Activated naive CD4-positive, alpha-beta T cell (primary cell): ENCODE measurements around the gene MIP.
A peak's percentile ranks its signal among the peaks of the same experiment; 100 is the strongest.
"Not testable (repeated sequence)": the region's sequence is repeated elsewhere in the genome, so short reads cannot be mapped to it uniquely, and the experiment has no call there.

Experiments
- DNase-seq, 4 experiments: peaks; one replicate each; lab custom pipeline; 2025; lab: John Stamatoyannopoulos, UW

The MIP gene

DNA sequence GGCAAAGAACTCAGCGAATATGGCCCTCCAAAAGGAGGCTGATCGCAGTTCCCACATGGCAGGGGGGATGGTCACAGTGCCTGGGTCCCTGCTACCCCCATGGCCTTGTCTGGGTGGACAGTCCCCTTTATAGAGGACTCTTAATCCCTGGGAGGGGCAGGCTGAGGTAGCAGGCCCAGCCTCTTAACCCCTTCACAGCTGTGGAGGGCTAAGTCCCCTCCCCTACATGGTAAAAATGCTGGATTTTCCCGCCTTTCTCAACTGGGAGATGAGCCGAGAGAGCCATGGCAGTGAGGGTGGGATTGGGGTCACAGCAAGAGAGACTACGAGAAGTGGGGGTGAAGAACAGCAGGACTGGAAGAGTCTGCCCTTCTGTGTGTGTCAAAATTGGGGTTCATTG is at the start of gene MIP:
MIP (minus strand) TSS at position 101 of the 400 bp plus-strand sequence; CDS start at position 57, 44 bp downstream.
- no peak for DNase-seq

DNA sequence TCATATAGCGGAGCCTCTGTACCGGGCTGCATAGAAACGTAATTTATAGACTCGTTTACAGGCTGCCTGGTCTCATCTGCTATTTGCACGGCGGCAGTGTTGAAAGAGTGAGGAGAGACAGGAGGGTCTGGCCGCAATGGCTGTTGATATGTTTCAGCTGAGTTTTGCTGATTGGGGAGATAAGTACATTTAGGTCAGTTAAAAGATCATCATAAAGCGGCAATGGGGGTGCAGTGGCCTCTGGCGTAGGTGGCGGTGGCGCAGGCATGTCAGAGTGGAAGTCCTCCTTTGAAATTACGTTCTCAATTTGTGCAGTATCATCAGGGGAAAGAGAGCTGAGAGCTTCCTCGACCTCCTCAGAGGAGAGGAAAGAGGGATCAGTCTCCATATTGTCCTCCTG is 45.4 kb upstream of the MIP start:
- DNase-seq = not testable (repeated sequence)

DNA sequence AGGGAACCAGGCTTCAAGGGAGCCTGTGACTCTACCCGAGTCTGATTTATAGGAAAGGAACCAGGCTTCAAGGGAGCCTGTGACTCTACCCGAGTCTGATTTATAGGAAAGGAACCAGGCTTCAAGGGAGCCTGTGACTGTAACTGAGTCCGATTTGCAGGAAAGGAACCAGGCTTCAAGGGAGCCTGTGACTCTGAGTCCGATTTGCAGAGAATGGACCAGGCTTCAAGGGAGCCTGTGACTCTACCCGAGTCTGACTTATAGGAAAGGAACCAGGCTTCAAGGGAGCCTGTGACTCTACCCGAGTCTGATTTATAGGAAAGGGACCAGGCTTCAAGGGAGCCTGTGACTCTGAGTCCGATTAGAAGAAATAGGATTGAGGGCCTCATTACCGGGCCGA is 45.0 kb upstream of the MIP start:
- not testable (repeated sequence) for DNase-seq

DNA sequence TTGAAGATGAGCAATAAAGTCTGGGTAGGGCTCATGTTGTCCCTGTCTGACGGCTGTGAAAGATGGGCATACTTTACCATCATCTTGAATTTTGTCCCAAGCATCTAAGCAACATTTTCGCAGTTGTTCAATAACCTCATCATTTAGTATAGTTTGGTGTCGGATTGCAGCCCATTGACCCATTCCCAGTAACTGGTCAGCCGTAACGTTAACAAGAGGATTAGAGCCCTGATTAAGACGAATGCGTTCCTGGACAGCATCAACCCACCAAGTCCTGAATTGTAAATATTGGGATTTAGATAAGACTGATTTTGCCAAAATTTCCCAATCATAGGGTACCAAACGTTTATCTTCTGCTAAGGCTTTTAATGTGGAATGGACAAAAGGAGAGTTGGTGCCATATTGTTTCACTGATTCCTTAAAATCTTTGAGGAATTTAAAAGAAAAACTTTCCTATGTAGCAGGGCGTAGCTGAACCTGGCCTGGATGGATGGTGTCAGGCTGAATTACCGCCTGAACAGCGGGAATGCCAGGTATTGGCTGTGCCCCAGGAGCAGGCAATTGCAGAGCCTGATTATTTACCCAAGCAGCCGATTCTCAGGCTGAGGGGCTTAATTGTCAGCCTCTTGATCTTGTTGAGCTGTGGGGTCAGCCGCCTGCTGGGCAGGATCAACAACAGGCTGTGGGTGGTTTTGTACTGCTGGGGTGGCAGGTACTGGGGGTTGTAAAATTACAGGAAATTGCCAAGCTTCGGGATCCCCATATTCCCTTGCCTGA is 43.9 kb upstream of the MIP start:
- not testable (repeated sequence) for DNase-seq

DNA sequence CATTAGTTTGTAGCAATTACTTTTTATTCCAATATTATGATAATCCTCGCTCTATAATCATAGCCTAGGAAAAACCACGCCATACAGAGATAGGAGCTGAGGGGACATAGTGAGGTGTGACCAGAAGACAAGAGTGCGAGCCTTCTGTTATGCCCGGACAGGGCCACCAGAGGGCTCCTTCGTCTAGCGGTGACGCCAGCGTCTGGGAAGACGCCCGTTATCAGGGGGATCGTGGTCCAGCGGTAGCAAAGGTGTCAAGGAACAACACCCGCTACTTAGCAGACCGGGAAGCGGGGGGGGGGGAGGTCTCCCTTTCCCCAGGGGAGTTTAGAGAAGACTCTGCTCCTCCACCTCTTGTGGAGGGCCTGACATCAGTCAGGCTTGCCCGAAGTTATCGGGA is 42.2 kb upstream of the MIP start:
- DNase-seq = peak in 3 of 4 experiments; percentile 18 to 58 (median 27)

DNA sequence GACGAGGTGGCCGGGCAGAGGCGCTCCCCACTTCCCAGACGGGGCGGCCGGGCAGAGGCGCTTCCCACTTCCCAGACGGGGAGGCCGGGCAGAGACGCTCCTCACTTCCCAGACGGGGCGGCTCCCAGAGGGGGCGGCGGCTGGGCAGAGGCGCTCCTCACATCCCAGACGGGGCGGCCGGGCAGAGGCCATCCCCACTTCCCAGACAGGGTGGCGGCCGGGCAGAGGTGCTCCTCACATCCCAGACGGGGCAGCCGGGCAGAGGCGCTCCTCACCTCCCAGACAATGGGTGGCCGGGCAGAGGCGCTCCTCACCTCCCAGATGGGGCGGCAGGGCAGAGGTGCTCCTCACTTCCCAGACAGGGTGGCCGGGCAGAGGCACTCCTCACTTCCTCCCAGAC is 40.0 kb upstream of the MIP start:
- DNase-seq = not testable (repeated sequence)

- not testable (repeated sequence) for DNase-seq
These were observed 39.6 kb upstream of the MIP start for GRCh38 chr12:56494106-56494415.

DNA sequence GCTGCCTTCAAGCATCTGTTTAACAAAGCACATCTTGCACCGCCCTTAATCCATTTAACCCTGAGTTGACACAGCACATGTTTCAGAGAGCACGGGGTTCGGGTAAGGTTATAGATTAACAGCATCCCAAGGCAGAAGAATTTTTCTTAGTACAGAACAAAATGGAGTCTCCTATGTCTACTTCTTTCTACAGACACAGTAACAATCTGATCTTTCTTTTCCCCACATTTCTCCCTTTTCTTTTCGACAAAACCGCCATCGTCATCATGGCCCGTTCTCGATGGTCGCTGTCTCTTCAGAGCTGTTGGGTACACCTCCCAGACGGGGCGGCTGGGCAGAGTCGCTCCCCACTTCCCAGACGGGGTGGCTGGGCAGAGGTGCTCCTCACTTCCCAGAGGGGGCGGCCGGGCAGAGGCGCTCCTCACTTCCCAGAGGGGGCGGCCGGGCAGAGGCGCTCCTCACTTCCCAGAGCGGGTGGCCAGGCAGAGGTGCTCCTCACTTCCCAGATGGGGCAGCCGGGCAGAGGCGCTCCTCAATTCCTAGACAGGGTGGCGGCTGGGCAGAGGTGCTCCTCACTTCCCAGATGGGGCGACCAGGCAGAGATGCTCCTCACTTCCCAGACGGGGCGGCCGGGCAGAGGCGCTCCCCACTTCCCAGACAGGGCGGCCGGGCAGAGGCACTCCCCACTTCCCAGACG is 39.1 kb upstream of the MIP start:
- not testable (repeated sequence) for DNase-seq

- no peak for DNase-seq
These were observed 35.9 kb upstream of the MIP start for GRCh38 chr12:56490360-56490759.

DNA sequence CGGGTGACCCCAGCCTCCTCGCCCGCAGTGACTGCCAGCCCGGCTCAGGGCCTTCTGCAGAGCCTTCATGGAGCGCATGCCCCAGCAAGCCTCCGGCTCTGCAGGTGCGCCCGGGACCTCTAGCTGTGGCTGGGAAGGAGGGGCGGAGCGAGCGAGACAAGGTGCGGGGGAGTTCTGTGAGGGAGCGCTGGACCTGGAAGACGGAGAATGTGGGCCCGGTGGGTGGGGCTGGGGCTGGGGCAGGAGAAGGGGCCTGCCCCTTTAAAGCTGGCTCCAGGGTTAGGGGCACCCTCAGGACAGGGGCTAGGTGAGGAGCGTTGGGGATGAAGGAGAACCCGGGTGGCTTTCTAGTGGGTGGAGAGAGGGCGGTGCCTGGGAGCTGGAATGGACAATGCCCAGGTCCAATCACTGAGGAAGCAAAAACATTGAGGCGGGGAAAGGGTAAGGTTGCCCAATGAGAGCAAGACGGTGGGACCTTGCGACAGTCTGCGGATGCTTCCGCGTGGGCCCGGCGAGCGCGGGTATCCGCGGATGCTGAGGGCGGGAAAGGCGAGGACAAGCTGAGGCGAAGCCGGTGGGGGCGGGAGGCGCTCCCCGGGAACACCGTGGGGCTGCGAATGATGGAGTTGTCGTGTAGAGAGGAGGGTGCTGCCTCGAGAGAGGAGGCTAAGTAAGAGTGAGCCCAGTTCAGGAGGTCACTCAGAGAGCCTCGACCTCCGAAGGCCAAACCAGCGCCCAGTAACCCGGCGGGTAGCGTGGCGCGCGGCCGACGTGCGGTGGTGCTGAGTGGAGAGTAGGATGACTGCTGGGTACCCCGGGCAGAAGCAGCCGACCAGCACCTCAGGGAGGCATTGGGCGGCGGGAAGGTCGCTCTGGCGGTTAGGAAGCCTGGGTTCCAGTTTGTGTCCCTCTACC is 33.8 kb upstream of the MIP start, which contains the start of gene GLS2:
GLS2 (minus strand) TSS at position 121 of the 915 bp plus-strand sequence; CDS start at position 78, 43 bp downstream.
- DNase-seq = peak in 2 of 4 experiments; percentile 39 to 64

DNA sequence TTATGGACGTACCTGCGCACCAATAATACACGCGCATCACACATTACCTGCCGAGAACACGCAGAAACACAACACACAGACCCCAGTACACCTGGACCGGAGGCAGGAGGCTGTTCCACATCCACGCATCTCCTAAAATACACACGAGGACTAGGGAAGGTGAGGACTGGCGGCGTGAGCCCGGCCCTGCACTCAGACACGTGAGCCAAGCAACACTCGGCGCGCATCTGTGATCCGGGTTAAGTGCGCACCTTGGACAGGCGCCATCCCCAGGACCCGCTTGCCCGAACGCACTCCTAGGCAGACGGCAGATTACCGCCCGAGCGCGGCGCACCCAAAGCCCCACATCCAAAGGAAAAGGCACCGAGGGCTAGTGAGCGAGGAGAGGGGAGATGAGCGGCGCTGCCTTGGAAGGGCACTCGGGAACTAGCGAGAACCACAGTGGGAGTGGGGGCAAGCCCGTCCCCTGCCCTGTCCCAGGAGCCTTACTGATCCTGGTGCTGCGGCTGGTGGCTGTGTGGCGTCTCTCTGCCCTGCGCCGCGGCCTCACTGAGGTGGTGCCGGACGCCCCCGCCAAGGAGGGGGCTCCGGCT is 33.1 kb upstream of the MIP start:
- peak in 1 of 4 experiments; percentile 17 for DNase-seq

GRCh38 chr12:56486694-56487093 is 32.2 kb upstream of the MIP start:
- DNase-seq = no peak

- no peak for DNase-seq
These were observed 30.1 kb upstream of the MIP start for GRCh38 chr12:56484566-56484965.

DNA sequence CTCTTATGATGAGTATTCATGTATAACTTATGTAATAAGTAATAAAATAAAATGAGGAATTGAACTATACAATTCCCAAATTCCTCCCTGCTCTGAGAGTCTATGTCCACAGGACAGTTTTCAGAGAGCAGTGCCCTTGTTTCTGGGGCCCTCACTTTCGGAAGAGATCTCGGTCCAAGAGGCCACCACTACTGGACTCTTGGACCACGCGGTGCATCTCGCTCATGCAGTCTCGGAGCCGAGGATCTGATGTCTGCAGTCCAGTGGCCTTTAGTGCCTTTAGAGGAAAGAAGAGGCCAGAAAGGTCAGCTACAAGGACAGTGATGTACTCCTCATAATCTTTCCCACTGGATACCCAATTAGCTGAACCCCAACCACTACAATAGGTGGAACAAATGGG is 25.2 kb upstream of the MIP start:
- DNase-seq = no peak

- DNase-seq = no peak
These were observed 23.2 kb upstream of the MIP start for GRCh38 chr12:56477521-56478225.

DNA sequence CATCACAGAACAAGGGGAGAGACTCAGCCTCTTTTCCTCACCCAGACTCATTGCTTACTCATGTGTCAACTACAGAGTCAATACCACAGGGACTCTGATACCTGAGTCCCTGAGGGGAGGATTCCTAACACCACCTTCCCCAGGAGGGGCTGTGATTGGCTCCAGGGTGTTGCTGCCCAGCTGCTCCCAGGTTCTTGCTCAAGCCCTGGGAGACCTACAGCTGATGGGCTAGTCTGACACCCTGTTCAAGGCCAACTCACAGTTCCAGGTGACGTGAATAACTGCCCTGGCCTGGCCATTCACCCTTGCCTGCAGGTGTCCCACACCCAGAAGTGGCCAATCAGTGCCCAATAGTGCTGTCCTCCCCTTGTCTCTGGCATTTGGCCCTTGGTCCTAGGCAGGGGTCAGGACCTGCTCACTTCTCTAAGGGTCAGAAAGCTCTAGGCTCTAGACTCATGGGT is 22.5 kb upstream of the MIP start:
- no peak for DNase-seq

DNA sequence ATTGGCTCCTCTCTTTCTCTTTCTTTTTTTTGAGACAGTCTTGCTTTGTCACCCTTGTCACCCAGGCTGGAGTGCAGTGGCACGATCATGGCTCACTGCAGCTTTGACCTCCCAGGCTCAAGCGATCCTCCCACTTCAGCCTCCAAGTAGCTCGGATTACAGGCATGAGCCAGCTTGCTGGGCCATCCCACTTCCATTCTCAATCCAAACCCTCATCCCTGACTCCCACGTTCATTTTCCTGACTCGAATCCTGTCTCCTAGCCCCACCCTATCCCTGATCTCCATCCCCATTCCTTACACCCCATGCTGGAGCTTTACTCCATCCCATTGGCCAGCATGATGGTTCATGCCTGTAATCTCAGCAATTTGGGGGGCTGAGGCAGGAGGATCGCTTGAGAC is 21.7 kb upstream of the MIP start:
- DNase-seq = no peak

- DNase-seq = no peak
These were observed 19.9 kb upstream of the MIP start for GRCh38 chr12:56474389-56474788.

GRCh38 chr12:56469007-56469930 is 14.8 kb upstream of the MIP start:
- no peak for DNase-seq
